SU-DHL-6 (cell line): Measurements from ENCODE around the gene NUP210.

Experiments used
- H2AFZ ChIP-seq: fragments of 200-600 bp; sonication (generic); 2 replicates; pipeline ENCODE4 v1.6.1; 2014; ENCODE audit warnings: low read depth, mild to moderate bottlenecking, moderate library complexity, mixed read lengths, antibody characterized with exemption, low read length; ENCODE audit not compliant: severe bottlenecking
- H3F3A ChIP-seq: fragments of 200-600 bp; shearing (Covaris generic); 2 replicates; pipeline ENCODE4 v1.6.0; 2016; ENCODE audit warnings: antibody characterized with exemption, mild to moderate bottlenecking; ENCODE audit not compliant: insufficient read depth
- H3K27ac ChIP-seq: fragments of 200-600 bp; sonication (generic); 2 replicates; pipeline ENCODE4 v1.5.1; 2016; ENCODE audit warnings: low read depth, mild to moderate bottlenecking, low read length, moderate library complexity, mixed read lengths
- H3K27me3 ChIP-seq: fragments of 200-600 bp; sonication (generic), shearing (Covaris generic); 2 replicates; pipeline ENCODE4 v1.6.0; 2014; ENCODE audit warnings: mild to moderate bottlenecking, low read length
- H3K36me3 ChIP-seq: fragments of 200-600 bp; sonication (generic); 2 replicates; pipeline ENCODE4 v1.6.1; 2014; ENCODE audit warnings: mild to moderate bottlenecking, low read length, mixed read lengths
- H3K4me2 ChIP-seq: fragments of 300-600, 200-600 bp; shearing (Covaris generic), sonication (generic); 2 replicates; pipeline ENCODE4 v1.6.0; 2014; ENCODE audit warnings: low read length, low read depth, mild to moderate bottlenecking; ENCODE audit not compliant: poor library complexity, severe bottlenecking
- H3K4me3 ChIP-seq: fragments of 200-600 bp; sonication (generic); 2 replicates; pipeline ENCODE4 v1.5.1; 2014; ENCODE audit warnings: antibody characterized with exemption, low read length, mild to moderate bottlenecking, mixed read lengths; ENCODE audit not compliant: insufficient read depth, poor library complexity, severe bottlenecking
- H3K79me2 ChIP-seq: fragments of 200-600 bp; sonication (generic); 2 replicates; pipeline ENCODE4 v1.6.1; 2014; ENCODE audit warnings: mild to moderate bottlenecking, low read length, moderate library complexity; ENCODE audit not compliant: insufficient read depth
- H3K9ac ChIP-seq: fragments of 200-600 bp; sonication (generic); 2 replicates; pipeline ENCODE4 v1.7.0; 2014; ENCODE audit warnings: mild to moderate bottlenecking, low read length
- H3K9me2 ChIP-seq: fragments of 200-600 bp; sonication (generic); replicated peaks from 2 replicates; pipeline ENCODE4 v1.6.1; 2014; ENCODE audit warnings: low read length; ENCODE audit not compliant: insufficient read depth
- H3K9me3 ChIP-seq: fragments of 200-600 bp; sonication (generic); 2 replicates; pipeline ENCODE4 v1.6.1; 2014; ENCODE audit warnings: low read length, mixed read lengths; ENCODE audit not compliant: insufficient read depth
- H4K20me1 ChIP-seq: fragments of 200-600 bp; sonication (generic); 2 replicates; pipeline ENCODE4 v1.6.1; 2014; ENCODE audit warnings: low read depth, mild to moderate bottlenecking, antibody characterized with exemption, low read length, moderate library complexity, mixed read lengths
- CTCF ChIP-seq: fragments of 200-600 bp; sonication (generic); IDR thresholded peaks from one replicate; pipeline ENCODE4 v1.5.1; 2017; ENCODE audit warnings: antibody characterized with exemption, mild to moderate bottlenecking, low read length, moderate library complexity; ENCODE audit not compliant: insufficient read depth, poor library complexity, severe bottlenecking
- EZH2phosphoT487 ChIP-seq: fragments of 200-600 bp; sonication (generic), shearing (Covaris generic); conservative IDR thresholded peaks from 2 replicates; pipeline ENCODE4 v1.6.1; 2018; ENCODE audit warnings: mild to moderate bottlenecking, antibody characterized with exemption, low read length, moderate library complexity, mixed read lengths

The NUP210 gene

GRCh38 chr3:13415236-13415986 lies 4.7 kb downstream of the NUP210 start:
- TF ChIP-seq CTCF (no peak), EZH2phosphoT487 (no peak)
- H3K4me3 ChIP-seq: peak overlapping the region; percentile 12
- H3K4me2 ChIP-seq: peak overlapping the region; percentile 77
- no peaks in the 10 kb centered on the region for H3K9me3 ChIP-seq
- no peak overlapping the region for H2AFZ ChIP-seq
- H3K9ac ChIP-seq: peak overlapping the region; percentile 98
- no peaks in the 10 kb centered on the region for H3K9me2 ChIP-seq
- peak overlapping the region; percentile 91 for H3K27ac ChIP-seq
- 0 out of 2 replicates have a peak, but pooled peaks cover 8% of the 10 kb centered on the region for H3K36me3 ChIP-seq
- peaks cover 19% of the 10 kb centered on the region for H4K20me1 ChIP-seq
- H3F3A ChIP-seq: peaks cover 52% of the 10 kb centered on the region
- no peaks in the 10 kb centered on the region for H3K27me3 ChIP-seq
- H3K79me2 ChIP-seq: peaks cover 91% of the 10 kb centered on the region

- peaks cover 23% of the 10 kb centered on the region for H4K20me1 ChIP-seq
- peak overlapping the region; percentile 33 for H3K4me3 ChIP-seq
- H3K36me3 ChIP-seq: peaks cover 10% of the 10 kb centered on the region; the same call in 1 of the 2 replicates
- H3K9ac ChIP-seq: peak overlapping the region; percentile 98
- no peaks in the 10 kb centered on the region for H3K9me2 ChIP-seq
- peaks cover 52% of the 10 kb centered on the region for H3F3A ChIP-seq
- no peaks in the 10 kb centered on the region for H3K27me3 ChIP-seq
- H3K9me3 ChIP-seq: no peaks in the 10 kb centered on the region
- peaks cover 98% of the 10 kb centered on the region for H3K79me2 ChIP-seq
- TF ChIP-seq CTCF (no peak), EZH2phosphoT487 (no peak)
- peak overlapping the region; percentile 77 for H3K4me2 ChIP-seq
- peak overlapping the region; percentile 91 for H3K27ac ChIP-seq
- no peak overlapping the region for H2AFZ ChIP-seq
These were observed 5.9 kb downstream of the NUP210 start for GRCh38 chr3:13414040-13414729.

- Histone ChIP-seq H3K9me2 (no peaks in the 10 kb centered on the region), H3K4me2 (no peak overlapping the region), H3K27ac (no peak overlapping the region), H3K4me3 (no peak overlapping the region), H3K9ac (no peak overlapping the region), H2AFZ (no peak overlapping the region), H3K27me3 (no peaks in the 10 kb centered on the region), H3K36me3 (peaks cover 15% of the 10 kb centered on the region), H4K20me1 (peaks cover 27% of the 10 kb centered on the region), H3K79me2 (peaks cover 98% of the 10 kb centered on the region), H3K9me3 (no peaks in the 10 kb centered on the region), H3F3A (peaks cover 27% of the 10 kb centered on the region)
- TF ChIP-seq EZH2phosphoT487 (no peak), CTCF (no peak)
These were observed 8.8 kb downstream of the NUP210 start for GRCh38 chr3:13411186-13411860.
